ENCODE data around the gene TRAPPC3. TPM values are rescaled to one million over a fixed set of nuclear protein-coding genes. Genes with fewer than 3 reads are reported as not detected.

The TRAPPC3 gene
- total RNA-seq, 1 donor from 2014 or later, result 50.7 TPM

DNA sequence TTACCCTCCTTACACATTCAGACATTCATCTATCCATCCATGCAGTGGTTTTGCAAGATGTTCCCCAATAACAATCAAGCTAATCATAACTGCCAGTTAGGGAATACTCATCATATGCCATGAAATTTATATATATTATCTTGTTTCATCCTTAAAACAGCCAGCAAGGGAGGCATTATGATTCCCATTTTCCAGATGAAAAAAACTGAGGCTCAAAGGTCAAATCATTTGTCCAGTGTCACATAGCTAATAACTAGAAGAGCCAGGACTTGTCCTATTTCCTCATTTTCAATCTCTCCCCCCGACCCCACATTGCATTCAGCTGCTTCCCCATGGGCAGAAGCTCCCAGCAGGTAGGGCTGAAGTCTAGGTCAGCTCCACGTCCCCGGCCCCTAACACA is 17.3 kb downstream of the TRAPPC3 start:
- no peak for DNase-seq (ENCODE audit: low spot score)
- H3K4me3 Mint-ChIP-seq (ENCODE audit: unreplicated experiment), result no peak overlapping the region
- TF ChIP-seq, protein P1, sequence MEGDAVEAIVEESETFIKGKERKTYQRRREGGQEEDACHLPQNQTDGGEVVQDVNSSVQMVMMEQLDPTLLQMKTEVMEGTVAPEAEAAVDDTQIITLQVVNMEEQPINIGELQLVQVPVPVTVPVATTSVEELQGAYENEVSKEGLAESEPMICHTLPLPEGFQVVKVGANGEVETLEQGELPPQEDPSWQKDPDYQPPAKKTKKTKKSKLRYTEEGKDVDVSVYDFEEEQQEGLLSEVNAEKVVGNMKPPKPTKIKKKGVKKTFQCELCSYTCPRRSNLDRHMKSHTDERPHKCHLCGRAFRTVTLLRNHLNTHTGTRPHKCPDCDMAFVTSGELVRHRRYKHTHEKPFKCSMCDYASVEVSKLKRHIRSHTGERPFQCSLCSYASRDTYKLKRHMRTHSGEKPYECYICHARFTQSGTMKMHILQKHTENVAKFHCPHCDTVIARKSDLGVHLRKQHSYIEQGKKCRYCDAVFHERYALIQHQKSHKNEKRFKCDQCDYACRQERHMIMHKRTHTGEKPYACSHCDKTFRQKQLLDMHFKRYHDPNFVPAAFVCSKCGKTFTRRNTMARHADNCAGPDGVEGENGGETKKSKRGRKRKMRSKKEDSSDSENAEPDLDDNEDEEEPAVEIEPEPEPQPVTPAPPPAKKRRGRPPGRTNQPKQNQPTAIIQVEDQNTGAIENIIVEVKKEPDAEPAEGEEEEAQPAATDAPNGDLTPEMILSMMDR (IDR thresholded peaks at IDR 0.05; ENCODE audit: unreplicated experiment), result no peak
- H3K27me3 Mint-ChIP-seq (ENCODE audit: unreplicated experiment), result peaks cover 6% of the 10 kb centered on the region
- H3K27ac Mint-ChIP-seq (ENCODE audit: unreplicated experiment), result no peak overlapping the region
- H3K36me3 Mint-ChIP-seq (ENCODE audit: low read depth, unreplicated experiment), result no peaks in the 10 kb centered on the region
- peaks cover 3% of the 10 kb centered on the region for H3K4me1 Mint-ChIP-seq (ENCODE audit: unreplicated experiment)
- no peaks in the 10 kb centered on the region for H3K9me3 Mint-ChIP-seq (ENCODE audit: unreplicated experiment)

DNA sequence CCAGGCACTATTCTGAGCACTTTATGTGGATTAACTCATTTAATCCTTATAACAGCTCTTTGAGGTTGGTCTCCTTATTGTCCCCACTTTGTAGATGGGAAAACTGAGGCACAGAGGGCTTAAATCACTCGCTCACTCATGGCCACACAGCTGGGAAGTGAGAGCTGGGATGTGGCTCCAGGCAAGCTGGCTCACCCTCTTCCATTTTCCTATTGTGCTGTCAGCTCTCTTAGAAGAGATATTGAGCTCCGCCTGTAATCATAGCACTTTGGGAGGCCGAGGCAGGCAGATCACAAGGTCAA is 20.4 kb downstream of the TRAPPC3 start:
- Mint-ChIP-seq H3K9me3 (ENCODE audit: unreplicated experiment) (no peaks in the 10 kb centered on the region), H3K27me3 (ENCODE audit: unreplicated experiment) (peaks cover 16% of the 10 kb centered on the region), H3K4me1 (ENCODE audit: unreplicated experiment) (peaks cover 6% of the 10 kb centered on the region), H3K27ac (ENCODE audit: unreplicated experiment) (no peak overlapping the region), H3K36me3 (ENCODE audit: low read depth, unreplicated experiment) (no peaks in the 10 kb centered on the region), H3K4me3 (ENCODE audit: unreplicated experiment) (no peak overlapping the region)
- DNase-seq (ENCODE audit: low spot score), result no peak
- TF ChIP-seq, protein P1 (IDR thresholded peaks at IDR 0.05; ENCODE audit: unreplicated experiment), result no peak

DNA sequence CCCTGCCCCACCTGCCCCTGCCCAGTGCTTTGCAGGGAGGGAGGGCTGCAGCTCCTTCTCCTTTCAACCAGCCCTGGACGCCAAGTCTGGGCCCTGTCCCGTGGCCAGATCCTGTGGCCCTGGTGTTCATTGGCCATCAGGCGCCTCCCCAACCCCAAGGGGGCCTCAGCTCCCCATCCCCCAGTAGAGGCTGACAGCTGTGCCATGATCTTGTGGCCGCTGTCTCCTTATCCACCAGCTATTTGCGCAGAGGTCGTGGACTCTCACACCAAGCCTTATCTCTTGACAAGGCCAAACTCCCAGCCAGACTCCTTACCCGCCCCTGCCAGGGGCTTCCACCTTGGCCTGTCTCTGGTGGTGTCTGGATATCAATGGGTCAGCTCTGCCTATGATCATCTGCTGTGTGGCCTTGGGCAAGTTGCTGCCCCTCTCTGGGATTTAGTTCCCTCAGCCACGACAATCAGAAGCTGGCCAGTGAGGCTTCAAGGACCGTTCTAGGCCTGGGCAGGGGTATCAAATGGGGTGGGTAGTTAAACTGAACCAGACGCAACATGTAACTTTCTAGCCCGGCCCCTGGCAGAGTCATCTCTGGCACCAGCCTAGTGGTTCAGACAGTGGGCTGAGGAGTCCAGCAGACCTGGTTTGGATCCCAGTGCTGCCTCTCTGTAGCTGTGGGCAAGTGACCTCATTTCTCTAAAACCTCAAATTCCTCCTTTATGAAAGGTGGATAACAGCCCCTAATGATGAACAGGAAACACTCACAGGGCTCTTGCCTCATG is 21.0 kb downstream of the TRAPPC3 start:
- no peaks in the 10 kb centered on the region for H3K9me3 Mint-ChIP-seq (ENCODE audit: unreplicated experiment)
- H3K4me3 Mint-ChIP-seq (ENCODE audit: unreplicated experiment), result no peak overlapping the region
- DNase-seq (ENCODE audit: low spot score), result no peak
- TF ChIP-seq, protein P1 (IDR thresholded peaks at IDR 0.05; ENCODE audit: unreplicated experiment), result no peak
- peaks cover 8% of the 10 kb centered on the region for H3K4me1 Mint-ChIP-seq (ENCODE audit: unreplicated experiment)
- no peak overlapping the region for H3K27ac Mint-ChIP-seq (ENCODE audit: unreplicated experiment)
- peaks cover 18% of the 10 kb centered on the region for H3K27me3 Mint-ChIP-seq (ENCODE audit: unreplicated experiment)
- H3K36me3 Mint-ChIP-seq (ENCODE audit: low read depth, unreplicated experiment), result peaks cover 2% of the 10 kb centered on the region

DNA sequence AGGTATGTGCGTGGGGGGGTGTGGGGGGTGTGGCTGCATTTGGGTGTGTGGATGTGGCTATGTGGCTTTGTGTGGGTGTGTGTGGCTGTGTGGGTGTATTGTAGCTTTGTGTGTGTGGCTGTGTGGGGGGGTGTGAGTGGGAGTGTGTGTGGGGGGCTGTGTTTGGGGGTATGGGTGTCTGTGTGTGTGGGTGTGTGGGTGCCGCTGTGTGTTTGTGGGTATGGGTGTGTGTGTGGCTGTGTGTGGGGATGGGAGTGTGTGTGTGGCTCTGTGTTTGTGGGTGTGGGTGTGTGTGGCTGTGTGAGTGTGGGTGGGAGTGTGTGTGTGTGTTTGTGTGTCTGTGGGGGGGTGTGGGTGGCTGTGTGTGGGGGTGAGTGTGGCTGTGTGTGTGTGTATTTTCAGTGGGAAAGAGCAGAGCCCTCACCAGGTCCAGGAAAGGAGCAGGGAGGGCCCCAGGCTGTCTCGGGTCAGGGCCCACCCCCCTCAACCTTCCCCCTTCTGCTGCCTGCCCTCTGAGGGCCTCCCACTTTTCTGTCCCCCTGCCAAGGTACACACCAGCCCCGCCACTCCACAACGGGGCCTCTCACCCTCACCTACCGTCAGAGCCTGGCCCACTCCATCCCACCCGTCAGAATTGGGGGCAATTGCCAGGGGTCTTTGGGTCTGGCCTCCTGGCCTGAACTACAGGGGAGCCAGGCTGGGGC is 22.3 kb downstream of the TRAPPC3 start:
- TF ChIP-seq, protein P1 (IDR thresholded peaks at IDR 0.05; ENCODE audit: unreplicated experiment), result no peak
- Mint-ChIP-seq H3K9me3 (ENCODE audit: unreplicated experiment) (no peaks in the 10 kb centered on the region), H3K27ac (ENCODE audit: unreplicated experiment) (no peak overlapping the region), H3K36me3 (ENCODE audit: low read depth, unreplicated experiment) (peaks cover 3% of the 10 kb centered on the region), H3K4me1 (ENCODE audit: unreplicated experiment) (peaks cover 9% of the 10 kb centered on the region), H3K27me3 (ENCODE audit: unreplicated experiment) (peaks cover 22% of the 10 kb centered on the region), H3K4me3 (ENCODE audit: unreplicated experiment) (no peak overlapping the region)
- no peak for DNase-seq (ENCODE audit: low spot score)
